Stimulated activated CD8-positive, alpha-beta memory T cell treated with anti-CD3 and anti-CD28 coated beads, Interleukin-7, amount 100 ng/mL, for 24 hours (primary cell): ENCODE data around the gene QARS1.

Experiments
- DNase-seq: peaks from one replicate; pipeline ENCODE4 v3.0.0-alpha.2; 2020; ENCODE audit warnings: low read depth

Gene QARS1

GRCh38 chr3:49053543-49053942 is 51.0 kb downstream of the QARS1 start:
- no peak for DNase-seq
